PC-9 (cell line): ENCODE results near the gene TAP2. TPM values are rescaled to one million over a fixed set of nuclear protein-coding genes. Genes with fewer than 3 reads are reported as not detected.

Source experiments
- BruUV-seq: library from RNA; stranded (reverse); fragments of 400-500 nt; replicated peaks from 2 replicates; lab custom pipeline; 2021; lab: Mats Ljungman, UMichigan
- CTCF ChIA-PET: fragments of 300-600 bp; sonication (Branson Sonifier 250); formaldehyde crosslinking; loops from one replicate; lab custom pipeline; 2022; ENCODE audit warnings: antibody characterized with exemption; lab: Charles Lee
- POLR2A ChIA-PET: fragments of 300-600 bp; sonication (Branson Sonifier 250); formaldehyde crosslinking; loops from one replicate; lab custom pipeline; 2022; ENCODE audit warnings: antibody characterized with exemption; ENCODE audit not compliant: unreplicated experiment; lab: Charles Lee
- DNase-seq, 2 experiments: peaks; one replicate each; pipeline versions ENCODE4 v3.0.0 to v3.0.0-alpha.2; 2015 to 2022; ENCODE audit warnings: mixed read lengths in 1 of 2
- H2AFZ ChIP-seq: fragments of 200-600 bp; sonication (generic); 2 replicates; pipeline ENCODE4 v1.8.1; 2017; ENCODE audit warnings: antibody characterized with exemption
- H3F3A ChIP-seq: fragments of 200-600 bp; sonication (generic); 2 replicates; pipeline ENCODE4 v1.8.1; 2017; ENCODE audit warnings: antibody characterized with exemption, mild to moderate bottlenecking, low read depth; ENCODE audit not compliant: insufficient read depth
- H3K27ac ChIP-seq: fragments of 200-600 bp; sonication (generic); 2 replicates; pipeline ENCODE4 v1.6.1; 2016; ENCODE audit warnings: mixed run types
- H3K27me3 ChIP-seq: fragments of 200-600 bp; sonication (generic); 2 replicates; pipeline ENCODE4 v1.6.1; 2016; ENCODE audit warnings: low read depth, mixed run types; ENCODE audit not compliant: insufficient read depth
- H3K36me3 ChIP-seq: fragments of 200-600 bp; sonication (generic); 2 replicates; pipeline ENCODE4 v1.6.1; 2016; ENCODE audit warnings: low read depth, mixed run types
- H3K4me1 ChIP-seq: fragments of 200-600 bp; sonication (generic); replicated peaks from 2 replicates; pipeline ENCODE4 v1.6.1; 2016; ENCODE audit warnings: mixed run types; ENCODE audit not compliant: insufficient read depth
- H3K4me2 ChIP-seq: fragments of 200-600 bp; sonication (generic); 2 replicates; pipeline ENCODE4 v1.6.1; 2017; ENCODE audit warnings: mixed run types
- H3K4me3 ChIP-seq: fragments of 200-600 bp; sonication (generic); 2 replicates; pipeline ENCODE4 v1.6.1; 2016; ENCODE audit warnings: mixed run types
- H3K79me2 ChIP-seq: fragments of 200-600 bp; sonication (generic); 2 replicates; pipeline ENCODE4 v1.6.1; 2017; ENCODE audit warnings: low read depth, mixed run types
- H3K9me2 ChIP-seq: fragments of 200-600 bp; sonication (generic); 2 replicates; pipeline ENCODE4 v1.8.1; 2017; ENCODE audit warnings: mild to moderate bottlenecking; ENCODE audit not compliant: insufficient read depth
- H3K9me3 ChIP-seq: fragments of 200-600 bp; sonication (generic); 2 replicates; pipeline ENCODE4 v1.8.1; 2016; ENCODE audit warnings: low read depth; ENCODE audit not compliant: insufficient read depth
- H4K20me1 ChIP-seq: fragments of 200-600 bp; sonication (generic); 2 replicates; pipeline ENCODE4 v1.8.1; 2017; ENCODE audit not compliant: insufficient read depth
- EZH2 ChIP-seq: fragments of 200-600 bp; sonication (generic); IDR thresholded peaks from 2 replicates; pipeline ENCODE4 v1.8.0; 2017; ENCODE audit warnings: antibody characterized with exemption, low read depth
- intact Hi-C: fragments of 100-400 bp; cut with micrococcal nuclease; formaldehyde crosslinking; loops from one replicate; pipeline ENCODE4 v1.10.0; 2022; ENCODE audit not compliant: unreplicated experiment
- total RNA-seq: library from RNA; stranded (reverse); gene quantifications from 2 replicates; pipeline ENCODE4 v1.2.3, GENCODE V29; 2021
- TF ChIP-seq, protein P1 (sequence below): fragments of 200-600 bp; sonication (generic); conservative IDR thresholded peaks from 2 replicates; pipeline ENCODE4 v1.6.1; 2017; ENCODE audit warnings: mixed run types, antibody characterized with exemption, mild to moderate bottlenecking, moderate library complexity

The TAP2 gene
- total RNA-seq, 1 experiment from 2014 or later, result 70.6 TPM

DNA sequence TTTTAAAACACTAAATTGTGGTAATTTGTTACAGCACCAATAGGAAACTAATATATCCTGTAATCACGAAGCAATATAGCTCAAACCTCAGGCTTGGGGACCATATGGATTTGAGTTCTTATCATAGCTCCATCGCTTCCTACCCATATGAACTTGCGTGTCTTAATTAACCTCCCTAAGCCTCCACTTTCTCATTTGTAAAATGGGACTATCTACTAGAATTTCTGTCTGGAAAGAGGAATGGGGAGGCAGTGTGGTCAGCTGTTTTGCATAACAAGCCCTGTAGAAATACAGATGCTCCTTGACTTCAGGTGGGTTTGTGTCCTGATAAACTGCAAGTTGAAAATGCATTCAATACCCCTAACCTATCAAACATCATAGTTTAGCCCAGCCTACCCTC is 38.8 kb downstream of the TAP2 start:
- Histone ChIP-seq H3K79me2 (no peaks in the 10 kb centered on the region), H3K36me3 (no peaks in the 10 kb centered on the region), H3K9me3 (peaks cover 6% of the 10 kb centered on the region), H3K4me3 (no peak overlapping the region), H3F3A (no peaks in the 10 kb centered on the region), H3K4me1 (no peaks in the 10 kb centered on the region), H2AFZ (no peak overlapping the region), H3K9me2 (no peaks in the 10 kb centered on the region), H3K27ac (no peak overlapping the region), H3K27me3 (peaks cover 14% of the 10 kb centered on the region; the same call in 1 of the 2 replicates), H4K20me1 (no peaks in the 10 kb centered on the region), H3K4me2 (no peak overlapping the region)
- POLR2A ChIA-PET, result no interaction called here
- no peak for DNase-seq
- no peak for TF ChIP-seq EZH2
- TF ChIP-seq, protein P1, sequence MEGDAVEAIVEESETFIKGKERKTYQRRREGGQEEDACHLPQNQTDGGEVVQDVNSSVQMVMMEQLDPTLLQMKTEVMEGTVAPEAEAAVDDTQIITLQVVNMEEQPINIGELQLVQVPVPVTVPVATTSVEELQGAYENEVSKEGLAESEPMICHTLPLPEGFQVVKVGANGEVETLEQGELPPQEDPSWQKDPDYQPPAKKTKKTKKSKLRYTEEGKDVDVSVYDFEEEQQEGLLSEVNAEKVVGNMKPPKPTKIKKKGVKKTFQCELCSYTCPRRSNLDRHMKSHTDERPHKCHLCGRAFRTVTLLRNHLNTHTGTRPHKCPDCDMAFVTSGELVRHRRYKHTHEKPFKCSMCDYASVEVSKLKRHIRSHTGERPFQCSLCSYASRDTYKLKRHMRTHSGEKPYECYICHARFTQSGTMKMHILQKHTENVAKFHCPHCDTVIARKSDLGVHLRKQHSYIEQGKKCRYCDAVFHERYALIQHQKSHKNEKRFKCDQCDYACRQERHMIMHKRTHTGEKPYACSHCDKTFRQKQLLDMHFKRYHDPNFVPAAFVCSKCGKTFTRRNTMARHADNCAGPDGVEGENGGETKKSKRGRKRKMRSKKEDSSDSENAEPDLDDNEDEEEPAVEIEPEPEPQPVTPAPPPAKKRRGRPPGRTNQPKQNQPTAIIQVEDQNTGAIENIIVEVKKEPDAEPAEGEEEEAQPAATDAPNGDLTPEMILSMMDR, result no peak
- BruUV-seq, result no TSS peak
- intact Hi-C loops, result loop anchor here (5.0 to 10.0 kb wide), 3 partner anchors 65 to 682 kb away; no protein-coding TSS in a partner anchor
- CTCF ChIA-PET, result no interaction called here

DNA sequence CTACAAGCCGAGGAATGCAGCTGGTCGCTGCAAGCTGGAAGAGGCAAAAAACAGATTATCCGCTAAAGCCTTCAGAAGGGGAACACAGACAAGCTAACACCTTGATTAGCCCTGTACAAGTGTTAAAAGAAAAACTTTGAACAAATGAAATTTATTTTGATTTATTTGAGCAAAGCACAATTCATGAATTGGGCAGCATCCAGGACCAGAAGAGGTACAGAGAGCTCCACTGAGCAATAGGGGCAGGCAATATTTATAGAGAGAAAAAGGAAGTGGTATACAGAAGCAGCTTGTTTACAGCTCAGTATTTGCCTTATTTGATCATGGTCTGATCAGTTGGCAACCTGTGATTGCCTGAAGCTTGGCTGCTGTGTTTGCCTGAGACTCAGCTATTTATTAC is 39.4 kb downstream of the TAP2 start:
- H3K4me1 ChIP-seq, result no peaks in the 10 kb centered on the region
- BruUV-seq, result no TSS peak
- H3K4me3 ChIP-seq, result no peak overlapping the region
- intact Hi-C loops, result loop anchor here (5.0 to 10.0 kb wide), 3 partner anchors 66 to 682 kb away; no protein-coding TSS in a partner anchor
- no peak overlapping the region for H2AFZ ChIP-seq
- H3K79me2 ChIP-seq, result no peaks in the 10 kb centered on the region
- no peaks in the 10 kb centered on the region for H3F3A ChIP-seq
- ChIA-PET CTCF (no interaction called here), POLR2A (interaction anchor here (0.6 kb wide), 2 partner anchors 393 to 1298 kb away, joined by 3 to 8 read pairs; no protein-coding TSS in a partner anchor)
- H3K4me2 ChIP-seq, result no peak overlapping the region
- no peaks in the 10 kb centered on the region for H3K9me2 ChIP-seq
- TF ChIP-seq EZH2, result no peak
- TF ChIP-seq, protein P1, result no peak
- H3K27me3 ChIP-seq, result peaks cover 20% of the 10 kb centered on the region
- peaks cover 6% of the 10 kb centered on the region for H3K9me3 ChIP-seq
- no peak for DNase-seq
- no peak overlapping the region for H3K27ac ChIP-seq
- no peaks in the 10 kb centered on the region for H4K20me1 ChIP-seq
- H3K36me3 ChIP-seq, result no peaks in the 10 kb centered on the region

DNA sequence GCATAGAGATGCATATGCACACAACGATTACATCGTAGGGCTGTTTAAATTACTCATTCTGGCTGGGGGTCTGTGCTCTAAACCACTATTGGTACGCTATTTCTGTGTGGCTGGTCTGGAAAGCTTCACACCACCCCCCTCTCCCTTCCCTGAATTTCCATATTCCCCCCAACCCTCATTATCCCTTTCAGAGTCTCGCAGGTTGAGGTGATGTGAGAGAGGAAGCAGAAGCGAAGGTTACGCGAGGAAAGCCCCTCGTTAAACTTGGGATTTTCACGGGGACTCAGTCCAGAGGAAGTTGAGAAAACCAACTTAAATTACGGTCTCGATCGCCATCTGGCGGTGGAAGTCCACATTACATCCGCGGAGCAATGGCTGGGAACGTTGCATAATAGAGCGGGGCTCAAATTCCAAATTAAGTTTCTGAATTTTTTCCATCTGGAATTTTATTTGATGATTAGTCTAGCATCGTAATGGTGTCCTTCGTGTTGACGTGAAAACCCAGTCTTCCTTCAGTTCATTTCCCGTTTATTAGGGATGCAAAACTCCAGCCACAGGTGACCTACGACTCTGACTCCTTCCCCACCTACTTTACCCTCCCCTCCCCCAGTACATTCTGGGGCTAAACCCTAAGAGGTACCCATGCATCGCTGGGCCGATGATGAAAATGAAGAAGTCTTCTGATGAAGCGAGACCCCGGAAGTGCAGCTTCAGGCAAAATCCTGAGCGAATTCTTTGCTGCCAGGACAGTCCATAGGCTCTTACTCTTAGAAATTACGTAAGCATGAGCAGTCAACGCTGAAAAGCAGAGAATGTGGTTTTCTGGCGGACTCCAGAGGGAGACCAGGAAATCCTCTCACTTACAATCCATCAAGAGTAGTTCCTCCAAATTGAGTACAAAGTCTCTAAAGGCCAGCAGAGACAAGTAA is 41.4 kb downstream of the TAP2 start:
- intact Hi-C loops, result loop anchor here (1.0 to 10.0 kb wide), 4 partner anchors 41 to 680 kb away; partner anchors contain the start of gene TAP2
- no TSS peak for BruUV-seq
- no peaks in the 10 kb centered on the region for H3K79me2 ChIP-seq
- ChIA-PET CTCF (interaction anchor here (1.0 kb wide), 1 partner anchor 71 kb away, joined by 4 read pairs; no protein-coding TSS in a partner anchor), POLR2A (no interaction called here)
- no peaks in the 10 kb centered on the region for H3K9me2 ChIP-seq
- H3K27me3 ChIP-seq, result peaks cover 35% of the 10 kb centered on the region
- peaks cover 6% of the 10 kb centered on the region for H3K9me3 ChIP-seq
- no peaks in the 10 kb centered on the region for H3K4me1 ChIP-seq
- H3K27ac ChIP-seq, result no peak overlapping the region
- peak overlapping the region; percentile 71 for H2AFZ ChIP-seq
- no peaks in the 10 kb centered on the region for H3F3A ChIP-seq
- H3K4me2 ChIP-seq, result peak overlapping the region; percentile 68
- TF ChIP-seq, protein P1, result peak; percentile 94
- no peak for TF ChIP-seq EZH2
- no peaks in the 10 kb centered on the region for H4K20me1 ChIP-seq
- H3K36me3 ChIP-seq, result no peaks in the 10 kb centered on the region
- peak overlapping the region; percentile 30; the same call in 1 of the 2 replicates for H3K4me3 ChIP-seq
- DNase-seq, result peak; percentile 51 to 64
